Coronary artery (tissue), 2 donors: Measurements from ENCODE around the gene INPP5E.
"Not testable (repeated sequence)": the region's sequence is repeated elsewhere in the genome, so short reads cannot be mapped to it uniquely, and the experiment has no call there.

Experiments
- DNase-seq: peaks from one replicate; pipeline ENCODE4 v3.0.0-alpha.2; 2017; ENCODE audit warnings: low spot score
- H3K27ac ChIP-seq, 2 donors: fragments of 200-600 bp; sonication (generic); one replicate each; pipeline ENCODE4 v1.5.1; 2016 to 2019
- H3K4me3 ChIP-seq: fragments of 200-600 bp; sonication (generic); 2 replicates; pipeline ENCODE4 v1.5.1; 2016; ENCODE audit warnings: mild to moderate bottlenecking, moderate library complexity
- TF ChIP-seq, protein P1 (sequence below): fragments of 200-600 bp; sonication (generic); IDR thresholded peaks from one replicate; pipeline ENCODE4 v1.5.1; 2019; ENCODE audit warnings: antibody characterized with exemption

The INPP5E gene

DNA sequence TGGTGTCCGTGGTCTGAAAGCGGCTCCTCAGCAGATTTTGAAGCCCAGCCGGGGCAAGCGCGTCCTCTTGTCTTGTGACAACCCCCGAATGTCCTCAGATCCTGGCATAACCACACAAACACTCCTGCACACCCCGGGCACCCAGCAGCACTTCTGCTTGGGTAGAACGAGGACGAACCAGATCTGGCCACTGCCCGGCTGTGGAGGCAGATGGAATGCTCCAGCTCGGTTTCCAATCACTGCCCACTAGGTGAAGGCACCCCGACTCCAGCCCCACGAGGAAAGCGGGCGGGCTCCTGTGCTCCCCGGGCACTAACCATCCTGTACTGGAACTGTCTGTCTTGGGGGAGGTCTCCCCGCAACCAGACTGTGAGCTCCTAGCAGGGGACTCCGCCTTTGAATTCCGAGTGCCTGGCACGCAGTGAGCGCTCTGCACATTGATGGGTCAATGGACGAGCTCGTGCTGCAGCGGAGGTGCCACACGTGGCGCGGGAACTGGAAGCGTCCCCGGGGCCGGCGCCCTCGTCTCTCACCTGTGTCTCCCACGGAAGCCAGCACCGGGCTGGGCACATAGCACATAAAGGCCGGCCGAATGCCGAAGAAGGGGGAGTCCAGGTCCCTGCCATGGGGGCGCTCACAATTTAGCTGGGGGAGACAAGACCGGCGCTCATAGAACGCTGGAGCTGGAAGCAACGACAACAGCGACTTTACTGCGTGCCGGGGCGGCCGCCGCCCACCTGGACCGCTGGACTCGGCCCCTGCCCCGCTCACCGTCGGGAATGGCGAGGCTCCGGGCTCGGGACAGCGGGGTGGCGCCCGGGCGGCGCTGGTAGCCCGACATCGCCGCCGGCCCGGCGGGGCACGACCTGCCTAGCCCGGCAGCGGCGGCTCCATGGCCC, 29.8 kb downstream of the INPP5E start:
- TF ChIP-seq, protein P1, sequence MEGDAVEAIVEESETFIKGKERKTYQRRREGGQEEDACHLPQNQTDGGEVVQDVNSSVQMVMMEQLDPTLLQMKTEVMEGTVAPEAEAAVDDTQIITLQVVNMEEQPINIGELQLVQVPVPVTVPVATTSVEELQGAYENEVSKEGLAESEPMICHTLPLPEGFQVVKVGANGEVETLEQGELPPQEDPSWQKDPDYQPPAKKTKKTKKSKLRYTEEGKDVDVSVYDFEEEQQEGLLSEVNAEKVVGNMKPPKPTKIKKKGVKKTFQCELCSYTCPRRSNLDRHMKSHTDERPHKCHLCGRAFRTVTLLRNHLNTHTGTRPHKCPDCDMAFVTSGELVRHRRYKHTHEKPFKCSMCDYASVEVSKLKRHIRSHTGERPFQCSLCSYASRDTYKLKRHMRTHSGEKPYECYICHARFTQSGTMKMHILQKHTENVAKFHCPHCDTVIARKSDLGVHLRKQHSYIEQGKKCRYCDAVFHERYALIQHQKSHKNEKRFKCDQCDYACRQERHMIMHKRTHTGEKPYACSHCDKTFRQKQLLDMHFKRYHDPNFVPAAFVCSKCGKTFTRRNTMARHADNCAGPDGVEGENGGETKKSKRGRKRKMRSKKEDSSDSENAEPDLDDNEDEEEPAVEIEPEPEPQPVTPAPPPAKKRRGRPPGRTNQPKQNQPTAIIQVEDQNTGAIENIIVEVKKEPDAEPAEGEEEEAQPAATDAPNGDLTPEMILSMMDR = no peak
- peak overlapping the region; percentile 97 for H3K4me3 ChIP-seq
- DNase-seq = no peak
- H3K27ac ChIP-seq = peak overlapping the region in 1 of 2 donors; percentile 90

DNA sequence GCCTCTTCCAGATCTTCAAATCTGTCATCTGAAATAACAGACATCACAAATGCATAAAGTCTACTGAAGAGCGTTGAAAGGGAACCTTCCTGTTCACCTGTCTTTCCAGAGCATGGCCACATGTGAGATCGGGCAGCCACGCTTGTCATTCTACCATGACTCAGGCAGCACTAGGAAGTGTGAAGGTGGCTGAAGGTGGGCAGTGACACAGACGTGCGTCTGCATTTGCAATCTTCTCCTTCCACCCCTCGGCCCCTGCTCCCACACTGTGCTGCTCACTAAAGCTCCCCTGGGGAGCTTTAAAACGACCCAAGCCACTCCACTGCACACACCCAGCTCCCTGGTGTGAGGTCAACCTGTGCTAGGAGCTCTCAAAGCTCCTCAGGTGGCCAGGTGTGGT, 31.7 kb downstream of the INPP5E start:
- no peak for DNase-seq
- TF ChIP-seq, protein P1 = no peak
- no peak overlapping the region for H3K27ac ChIP-seq

DNA sequence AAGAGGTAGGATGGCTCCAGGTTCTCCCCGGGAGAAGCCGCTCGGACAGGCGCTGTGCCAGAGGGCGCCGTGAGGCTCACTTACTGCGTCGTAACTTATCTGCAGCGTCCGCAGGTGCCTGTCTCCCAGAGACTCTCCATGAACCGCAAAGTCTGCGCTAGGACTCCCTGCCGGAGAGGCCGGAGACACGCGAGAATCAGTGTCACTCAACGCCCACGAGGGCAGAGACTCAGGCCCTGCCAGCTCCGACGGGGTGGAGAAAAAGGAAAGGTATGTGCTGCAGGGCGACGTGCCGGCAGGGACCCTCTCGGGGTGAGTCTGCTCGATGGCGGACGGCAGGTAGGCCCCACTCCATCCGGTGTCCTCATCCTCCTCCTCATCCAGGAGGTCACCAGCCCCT, 32.6 kb downstream of the INPP5E start:
- not testable (repeated sequence) for DNase-seq, H3K27ac ChIP-seq, H3K4me3 ChIP-seq

More for the DNA sequence above, 31.7 kb downstream of the INPP5E start:
- no peak overlapping the region for H3K4me3 ChIP-seq

DNA sequence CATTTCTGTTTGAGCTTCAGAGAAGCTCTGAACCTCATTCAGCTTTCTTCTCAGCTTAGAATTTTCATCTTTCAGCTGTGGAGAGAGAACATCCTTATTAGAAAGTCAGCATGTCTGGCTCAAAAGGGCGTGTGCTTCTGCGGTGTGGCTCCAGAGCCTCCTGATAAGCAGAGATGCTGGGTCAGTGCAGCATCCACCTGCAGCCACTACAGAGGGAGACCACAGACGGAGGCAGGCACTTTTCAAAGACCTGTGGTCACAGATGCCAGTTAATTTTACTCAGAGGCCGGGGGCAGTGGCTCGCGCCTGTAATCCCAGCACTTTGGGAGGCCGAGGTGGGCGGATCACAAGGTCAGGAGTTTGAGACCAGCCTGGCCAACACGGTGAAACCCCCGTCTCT, 33.7 kb downstream of the INPP5E start:
- H3K27ac ChIP-seq, H3K4me3 ChIP-seq, DNase-seq: not testable (repeated sequence)

DNA sequence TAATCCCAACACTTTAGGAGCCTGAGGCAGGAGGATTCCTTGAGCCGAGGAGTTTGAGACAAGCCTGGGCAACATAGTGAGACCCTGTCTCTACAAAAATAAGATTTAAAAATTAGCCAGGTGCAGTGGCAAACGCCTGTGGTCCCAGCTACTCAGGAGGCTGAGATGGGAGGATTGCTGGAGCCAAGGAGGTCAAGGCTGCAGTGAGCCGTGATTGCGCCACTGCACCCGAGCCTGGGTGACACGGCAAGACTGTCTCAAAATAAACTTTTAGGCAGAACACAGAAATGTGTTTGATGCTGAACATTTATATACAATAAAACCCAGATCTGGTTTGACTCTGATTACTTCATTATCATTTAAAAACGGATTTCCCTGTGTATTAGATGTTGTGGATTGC, 34.2 kb downstream of the INPP5E start:
- TF ChIP-seq, protein P1 = no peak
- Histone ChIP-seq H3K27ac (no peak overlapping the region), H3K4me3 (no peak overlapping the region)
- no peak for DNase-seq

DNA sequence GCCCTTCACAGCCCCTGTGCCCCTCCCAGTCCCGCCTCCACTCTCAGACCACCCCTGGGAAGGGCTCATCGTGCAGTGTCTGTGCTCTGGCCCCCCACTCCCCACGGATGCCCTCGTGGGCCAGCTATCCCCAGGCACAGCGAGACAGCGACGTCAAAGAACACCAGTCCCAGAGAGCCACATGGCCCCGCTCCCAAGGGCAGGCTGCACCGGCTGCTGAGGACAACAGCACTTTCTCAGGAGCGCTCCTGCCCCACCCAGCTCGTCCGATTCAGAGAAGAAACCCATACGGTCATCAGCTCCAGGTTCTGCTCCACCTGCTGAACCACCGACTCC, 34.9 kb downstream of the INPP5E start:
- no peak for DNase-seq
- TF ChIP-seq, protein P1 = no peak
- Histone ChIP-seq H3K27ac (no peak overlapping the region), H3K4me3 (no peak overlapping the region)

DNA sequence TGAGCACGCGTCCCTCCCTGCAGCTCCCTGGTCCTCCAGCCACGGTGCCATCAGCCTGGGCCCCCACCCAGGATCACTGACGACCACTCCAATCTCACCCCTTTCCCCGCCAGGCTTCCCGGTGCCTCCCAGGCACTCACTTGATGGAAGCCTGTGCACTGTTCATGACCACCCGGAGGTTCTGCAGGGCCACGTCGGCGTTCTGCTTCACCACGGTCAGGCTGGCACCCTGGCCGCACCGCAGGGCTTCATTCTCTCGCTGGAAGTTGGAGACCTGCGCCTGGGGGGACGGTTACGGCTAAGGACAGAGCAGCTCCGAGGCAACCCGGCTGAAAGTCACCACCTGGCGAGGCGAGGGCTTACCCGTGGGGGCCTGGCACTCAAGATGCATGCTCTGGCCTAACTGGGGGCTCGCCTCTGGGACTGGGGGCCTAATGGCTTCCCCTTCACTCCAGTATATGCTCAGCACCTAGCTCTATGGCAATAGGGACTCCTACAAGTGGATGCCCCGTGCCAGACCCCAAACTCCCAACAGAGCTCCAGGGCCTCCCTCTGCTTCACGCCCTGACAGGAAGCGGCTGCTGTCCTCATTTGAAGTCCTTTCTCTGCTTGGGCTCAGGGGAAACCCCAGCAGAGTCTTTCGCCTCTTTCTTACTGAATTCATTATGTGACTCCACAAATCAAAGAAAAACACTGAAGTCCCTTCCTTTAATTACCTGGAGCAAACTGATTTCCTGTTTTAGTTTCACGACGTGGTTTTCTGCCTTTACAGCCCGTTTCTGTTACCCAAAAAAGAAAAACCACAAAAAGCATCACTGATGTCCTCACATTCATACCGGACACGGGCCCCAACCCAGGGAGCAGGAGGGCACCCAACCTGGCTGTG, 35.5 kb downstream of the INPP5E start:
- Histone ChIP-seq H3K27ac (no peak overlapping the region), H3K4me3 (no peak overlapping the region)
- TF ChIP-seq, protein P1 = no peak
- no peak for DNase-seq

DNA sequence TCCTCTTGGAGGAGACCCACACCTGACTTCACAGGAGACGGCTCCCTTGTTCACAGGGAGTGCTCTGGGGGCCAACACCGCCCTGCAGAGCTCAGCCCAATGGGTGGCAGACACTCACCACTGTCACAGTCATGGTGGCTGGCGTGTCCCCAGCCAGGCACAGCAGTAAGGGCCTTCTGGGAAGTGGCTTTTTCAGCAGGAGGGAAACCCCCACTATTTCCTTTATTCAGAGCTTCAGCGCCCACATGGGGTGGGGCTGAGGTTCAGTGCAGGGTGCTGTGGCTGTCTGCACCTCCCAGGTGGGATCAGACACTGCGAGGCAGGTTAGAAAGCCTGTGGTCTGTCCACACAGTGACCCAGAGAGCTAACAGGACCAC, 36.1 kb downstream of the INPP5E start:
- DNase-seq = no peak
- Histone ChIP-seq H3K4me3 (no peak overlapping the region), H3K27ac (no peak overlapping the region)
- TF ChIP-seq, protein P1 = no peak
